Stimulated activated CD8-positive, alpha-beta memory T cell treated with anti-CD3 and anti-CD28 coated beads, Interleukin-7, amount 100 ng/mL, for 4 hours (primary cell): ENCODE results near the gene P2RY6.
A peak's percentile ranks its signal among the peaks of the same experiment; 100 is the strongest.

Source experiments
- DNase-seq, 2 donors: peaks; one replicate each; pipeline ENCODE4 v3.0.0-alpha.2; 2020; ENCODE audit warnings: low read depth in 2 of 2

Gene P2RY6

GRCh38 chr11:73237471-73238290 is 34.5 kb upstream of the P2RY6 start:
- no peak for DNase-seq

GRCh38 chr11:73239111-73239521 is 33.0 kb upstream of the P2RY6 start:
- DNase-seq = no peak

GRCh38 chr11:73239571-73240189 is 32.5 kb upstream of the P2RY6 start:
- DNase-seq = no peak

GRCh38 chr11:73240190-73240781 is 31.9 kb upstream of the P2RY6 start:
- DNase-seq = no peak

- no peak for DNase-seq
These were observed 30.8 kb upstream of the P2RY6 start for GRCh38 chr11:73241300-73241699.

- DNase-seq = peak; percentile 46 to 48
These were observed 29.7 kb upstream of the P2RY6 start for GRCh38 chr11:73242251-73243092.

GRCh38 chr11:73243093-73243485 is 29.0 kb upstream of the P2RY6 start:
- DNase-seq = no peak

- no peak for DNase-seq
These were observed 27.4 kb upstream of the P2RY6 start for GRCh38 chr11:73244589-73245240.

GRCh38 chr11:73245461-73245860 is 26.7 kb upstream of the P2RY6 start:
- no peak for DNase-seq

GRCh38 chr11:73246303-73246702 is 25.8 kb upstream of the P2RY6 start:
- no peak for DNase-seq

- DNase-seq = no peak
These were observed 23.5 kb upstream of the P2RY6 start for GRCh38 chr11:73248526-73249185.

- no peak for DNase-seq
These were observed 22.8 kb upstream of the P2RY6 start for GRCh38 chr11:73249304-73249703.

GRCh38 chr11:73249853-73250783 is 22.0 kb upstream of the P2RY6 start:
- DNase-seq = no peak

- DNase-seq = no peak
These were observed 19.5 kb upstream of the P2RY6 start for GRCh38 chr11:73252577-73253191.

GRCh38 chr11:73257342-73258103 is 14.6 kb upstream of the P2RY6 start:
- no peak for DNase-seq

GRCh38 chr11:73258104-73259035 is 13.8 kb upstream of the P2RY6 start:
- no peak for DNase-seq

- no peak for DNase-seq
These were observed 12.6 kb upstream of the P2RY6 start for GRCh38 chr11:73259406-73260126.
